Effector CD4-positive, alpha-beta T cell (primary cell): ENCODE data around the gene CISD2.
"Not testable (repeated sequence)": the region's sequence is repeated elsewhere in the genome, so short reads cannot be mapped to it uniquely, and the experiment has no call there.

Source experiments
- DNase-seq: peaks from one replicate; pipeline ENCODE4 v3.0.0-alpha.2; 2020

CISD2 gene

GRCh38 chr4:102850370-102850769, 18.4 kb upstream of the CISD2 start:
- DNase-seq, result no peak

- DNase-seq, result no peak
These were observed 9.8 kb upstream of the CISD2 start for GRCh38 chr4:102858828-102859464.

- DNase-seq, result no peak
These were observed 8.0 kb upstream of the CISD2 start for GRCh38 chr4:102860611-102861324.

GRCh38 chr4:102862016-102862415, 6.8 kb upstream of the CISD2 start:
- no peak for DNase-seq

GRCh38 chr4:102862747-102863146, 6.0 kb upstream of the CISD2 start:
- DNase-seq, result no peak

- DNase-seq, result not testable (repeated sequence)
These were observed 3.5 kb upstream of the CISD2 start for GRCh38 chr4:102865327-102865726.

- no peak for DNase-seq
These were observed 1.3 kb upstream of the CISD2 start for GRCh38 chr4:102867278-102868152.

GRCh38 chr4:102868153-102868780, 525 bp upstream of the CISD2 start:
- DNase-seq, result peak; percentile 2

- DNase-seq, result peak; percentile 7
These were observed 891 bp downstream of the CISD2 start for GRCh38 chr4:102869569-102870197.

- no peak for DNase-seq
These were observed 3.0 kb downstream of the CISD2 start for GRCh38 chr4:102871772-102872171.

- DNase-seq, result not testable (repeated sequence)
These were observed 8.8 kb downstream of the CISD2 start for GRCh38 chr4:102877477-102878106.

GRCh38 chr4:102878349-102878748, 9.6 kb downstream of the CISD2 start:
- DNase-seq, result not testable (repeated sequence)

GRCh38 chr4:102878901-102879300, 10.1 kb downstream of the CISD2 start:
- no peak for DNase-seq

- no peak for DNase-seq
These were observed 12.6 kb downstream of the CISD2 start for GRCh38 chr4:102881343-102881742.

GRCh38 chr4:102883278-102883677, 14.5 kb downstream of the CISD2 start:
- DNase-seq, result no peak

- DNase-seq, result not testable (repeated sequence)
These were observed 19.8 kb downstream of the CISD2 start for GRCh38 chr4:102888570-102888969.

- not testable (repeated sequence) for DNase-seq
These were observed 21.1 kb downstream of the CISD2 start for GRCh38 chr4:102889866-102890265.

- not testable (repeated sequence) for DNase-seq
These were observed 27.8 kb downstream of the CISD2 start for GRCh38 chr4:102896547-102896946.

GRCh38 chr4:102897610-102898009, 28.8 kb downstream of the CISD2 start:
- DNase-seq, result not testable (repeated sequence)

- no peak for DNase-seq
These were observed 33.0 kb downstream of the CISD2 start for GRCh38 chr4:102901804-102902203.

- no peak for DNase-seq
These were observed 50.1 kb downstream of the CISD2 start for GRCh38 chr4:102918859-102919258.

GRCh38 chr4:102919697-102920096, 50.9 kb downstream of the CISD2 start:
- DNase-seq, result not testable (repeated sequence)
